GM19025 (cell line): Measurements from ENCODE around the gene MTHFD1L.
"Not testable (repeated sequence)": the region's sequence is repeated elsewhere in the genome, so short reads cannot be mapped to it uniquely, and the experiment has no call there.

Experiments
- ATAC-seq: cut with Tn5 transposase; IDR thresholded peaks from one replicate; pipeline ENCODE4 v1.9.1; 2021; ENCODE audit warnings: mild to moderate bottlenecking, low read depth, moderate library complexity; ENCODE audit not compliant: unreplicated experiment

The MTHFD1L gene

DNA sequence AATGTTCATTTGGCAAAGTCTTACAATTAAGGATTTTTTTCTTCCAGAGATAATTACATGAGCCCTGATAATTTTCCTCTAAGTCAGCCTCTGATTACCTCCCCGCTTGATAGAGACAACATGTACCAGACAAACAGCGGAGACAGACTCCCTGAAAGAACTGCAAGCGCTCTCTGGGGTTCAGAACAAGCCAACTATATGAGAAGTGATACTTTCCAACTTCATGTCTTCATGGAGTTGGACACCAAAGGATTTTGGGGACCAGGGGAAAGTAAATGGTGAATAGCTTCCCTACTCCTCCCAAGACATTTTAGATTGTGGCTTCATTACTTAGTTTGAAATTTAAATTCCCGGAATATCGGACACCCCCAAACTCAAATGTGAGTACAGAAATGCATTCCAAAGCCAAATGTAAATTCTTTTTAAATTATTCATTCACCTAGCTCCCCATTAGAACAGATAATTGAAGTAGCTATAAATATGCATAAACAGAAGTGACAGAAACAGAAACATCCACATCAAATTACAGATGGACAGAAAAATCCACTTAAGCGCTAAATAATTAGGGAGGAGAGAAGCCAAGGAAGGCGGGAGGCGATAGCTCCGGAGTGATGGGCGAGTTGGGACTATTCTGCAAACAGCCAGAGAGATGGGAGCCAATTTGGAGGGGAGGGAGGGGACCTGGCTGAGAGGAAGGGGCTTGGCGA lies 244.5 kb downstream of the MTHFD1L start:
- no peak for ATAC-seq

DNA sequence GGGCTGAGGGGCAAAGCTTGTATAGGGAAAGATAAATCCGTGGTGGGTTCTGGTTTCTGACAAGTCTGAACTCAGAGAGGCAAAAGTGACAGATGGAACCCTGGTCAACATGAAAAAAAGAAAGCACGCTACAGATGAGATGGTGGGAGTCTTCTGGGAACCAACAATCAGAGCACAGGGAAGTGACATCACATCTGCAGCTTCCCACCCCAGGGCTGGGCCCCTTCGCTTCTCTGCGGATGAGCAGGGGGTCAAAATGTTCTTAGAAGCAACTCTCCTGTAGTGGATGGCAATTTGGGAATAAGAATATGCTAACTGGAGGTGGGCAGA lies 245.0 kb downstream of the MTHFD1L start:
- no peak for ATAC-seq

DNA sequence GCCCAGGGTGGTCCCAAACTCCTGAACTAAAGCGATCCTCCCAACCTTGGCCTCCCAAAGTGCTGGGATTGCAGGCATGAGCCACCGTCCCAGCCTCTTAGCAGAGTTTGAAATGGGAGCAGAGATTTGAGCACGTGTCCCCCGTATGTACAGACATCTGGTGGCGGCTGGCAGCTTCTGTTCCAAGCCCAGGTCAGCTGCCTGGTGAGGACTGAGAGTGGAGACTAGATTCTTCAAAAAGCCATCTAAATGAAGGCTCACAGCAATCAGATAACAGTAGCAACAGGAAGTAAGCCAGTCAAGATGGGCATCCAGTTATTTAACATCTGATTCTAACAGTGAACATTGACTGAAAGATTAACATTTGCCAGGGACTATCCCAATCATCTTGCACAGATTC lies 246.2 kb downstream of the MTHFD1L start:
- ATAC-seq, result no peak

DNA sequence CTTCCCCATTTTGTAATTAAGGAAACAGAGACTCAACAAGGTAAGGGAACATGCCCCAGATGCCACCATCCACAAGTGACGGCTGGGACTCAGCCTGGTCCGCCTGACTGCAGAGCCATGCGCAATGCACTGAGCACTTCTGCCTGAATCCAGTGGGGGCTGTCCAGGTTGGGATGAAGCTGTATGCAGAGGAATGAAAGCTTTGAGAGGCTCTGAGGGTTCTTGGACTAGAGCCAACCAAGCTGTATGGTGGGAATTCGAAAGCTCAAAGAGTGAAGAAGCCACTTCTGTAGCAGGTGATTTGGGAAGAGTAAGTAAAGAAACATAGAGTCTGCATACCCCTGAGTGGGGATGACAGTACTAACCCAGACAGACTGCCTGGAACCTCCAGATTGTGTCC lies 246.6 kb downstream of the MTHFD1L start:
- no peak for ATAC-seq

DNA sequence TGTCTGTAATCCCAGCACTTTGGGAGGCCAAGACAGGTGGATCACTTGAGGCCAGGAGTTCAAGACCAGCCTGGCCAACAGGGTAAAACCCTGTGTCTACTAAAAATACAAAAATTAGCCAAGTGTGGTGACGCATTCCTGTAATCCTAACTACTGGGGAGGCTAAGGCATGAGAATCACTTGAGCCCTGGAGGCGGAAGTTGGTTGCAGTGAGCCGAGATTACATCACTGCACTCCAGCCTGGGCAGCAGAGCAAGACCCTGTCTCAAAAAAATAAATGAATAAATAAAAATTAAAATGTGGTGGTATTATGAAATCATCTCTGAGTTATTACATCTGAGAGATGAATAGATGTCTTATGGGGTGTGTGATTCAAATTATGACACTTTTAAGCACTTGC lies 247.4 kb downstream of the MTHFD1L start:
- not testable (repeated sequence) for ATAC-seq

DNA sequence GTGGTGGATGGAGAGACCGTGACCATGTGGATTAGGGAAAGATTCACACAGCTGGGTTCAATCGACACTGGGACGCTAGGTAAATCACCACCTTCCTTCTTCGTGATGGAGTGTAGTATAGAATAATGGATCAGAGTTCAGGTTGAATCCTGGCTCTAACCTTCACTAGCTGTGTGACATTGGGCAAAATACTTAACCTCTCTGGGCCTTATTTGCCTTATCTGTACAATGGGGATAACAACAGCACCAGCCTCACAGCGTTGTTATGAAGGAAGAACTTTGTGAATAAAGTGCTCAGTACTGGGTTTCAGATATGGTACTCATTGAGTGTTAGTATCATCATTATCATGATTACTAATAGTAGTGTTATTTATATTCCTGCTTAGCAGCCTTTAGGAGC lies 248.1 kb downstream of the MTHFD1L start:
- no peak for ATAC-seq

DNA sequence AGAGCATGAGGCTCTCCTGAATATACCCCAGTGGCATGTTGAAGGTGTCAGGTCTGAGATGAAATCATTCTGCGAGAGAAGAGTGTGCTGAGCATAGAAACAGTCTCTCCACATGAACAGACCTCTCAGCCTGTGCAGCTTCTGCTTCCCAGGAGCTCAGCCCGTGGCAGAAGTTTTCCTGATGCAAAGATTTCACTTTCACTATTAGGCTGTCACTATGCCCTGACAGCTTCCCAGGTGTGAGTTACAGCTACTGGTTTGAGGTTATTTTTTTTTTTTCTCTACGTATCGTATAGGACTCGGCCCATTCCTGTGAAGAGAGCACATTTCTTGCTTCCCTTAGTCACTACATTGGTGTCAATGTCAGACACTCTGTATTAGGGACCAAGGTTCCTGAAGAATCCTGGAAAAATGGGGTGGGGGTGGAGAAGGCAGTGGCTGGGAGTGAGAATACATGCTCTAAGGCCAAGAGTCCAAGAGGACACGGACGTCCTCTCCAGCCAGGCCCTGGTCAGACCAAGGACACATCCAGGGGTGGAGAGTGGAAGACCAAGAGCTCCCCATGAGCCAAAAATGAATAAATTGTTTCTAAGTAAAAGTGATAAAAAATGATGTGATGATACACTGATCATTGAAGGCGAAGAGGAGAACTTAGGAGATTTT lies 253.1 kb downstream of the MTHFD1L start:
- no peak for ATAC-seq

DNA sequence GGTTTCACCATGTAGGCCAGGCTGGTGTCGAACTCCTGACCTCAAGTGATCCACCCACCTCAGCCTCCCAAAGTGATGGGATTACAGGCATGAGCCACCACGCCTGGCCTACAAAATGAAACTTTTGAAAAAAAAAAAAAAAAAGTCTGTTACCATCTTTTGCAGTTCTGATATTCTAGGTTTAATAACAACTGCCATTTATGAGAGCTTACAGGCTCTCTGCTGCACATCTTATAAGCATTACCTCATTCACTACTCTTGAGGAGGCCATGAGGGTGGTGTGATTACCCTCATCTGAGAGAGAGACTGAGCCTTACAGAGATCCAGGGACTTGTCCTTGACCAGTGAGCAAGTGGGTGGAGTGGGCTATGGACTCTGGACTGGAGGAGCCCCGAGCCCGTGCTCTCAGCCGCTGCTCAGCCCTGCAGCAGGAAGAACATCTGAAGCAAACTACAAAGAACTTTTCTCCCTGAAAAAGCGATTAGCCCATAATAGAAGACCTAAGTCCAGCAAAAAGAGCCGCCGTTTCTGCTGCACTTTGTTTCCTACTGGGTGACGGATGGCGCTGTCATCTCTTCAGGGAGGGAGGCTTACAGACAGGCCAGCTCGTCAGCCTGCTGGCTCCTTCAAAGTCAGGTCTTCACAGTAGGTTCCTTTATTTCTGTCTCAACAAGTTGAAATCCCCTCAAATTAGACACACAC lies 254.5 kb downstream of the MTHFD1L start:
- ATAC-seq, result no peak

DNA sequence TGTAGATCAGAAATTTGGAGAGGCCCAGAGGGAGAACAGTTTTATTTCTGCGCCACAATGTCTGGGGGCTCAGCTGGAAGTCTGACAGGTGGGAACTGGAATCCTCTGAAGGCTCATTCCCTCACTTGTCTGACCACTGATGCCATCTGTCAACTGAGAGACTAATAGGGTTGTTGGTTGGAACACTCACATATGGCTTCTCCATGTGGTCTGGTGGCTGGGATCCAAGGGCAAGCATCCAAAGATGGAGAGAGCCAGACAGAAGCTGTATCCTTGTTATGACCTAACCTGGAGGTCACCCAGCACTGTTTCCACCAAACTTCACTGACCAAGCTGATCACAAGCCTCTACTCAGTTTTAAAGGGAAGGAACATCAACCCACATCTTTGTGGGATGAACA lies 256.4 kb downstream of the MTHFD1L start:
- ATAC-seq, result no peak

DNA sequence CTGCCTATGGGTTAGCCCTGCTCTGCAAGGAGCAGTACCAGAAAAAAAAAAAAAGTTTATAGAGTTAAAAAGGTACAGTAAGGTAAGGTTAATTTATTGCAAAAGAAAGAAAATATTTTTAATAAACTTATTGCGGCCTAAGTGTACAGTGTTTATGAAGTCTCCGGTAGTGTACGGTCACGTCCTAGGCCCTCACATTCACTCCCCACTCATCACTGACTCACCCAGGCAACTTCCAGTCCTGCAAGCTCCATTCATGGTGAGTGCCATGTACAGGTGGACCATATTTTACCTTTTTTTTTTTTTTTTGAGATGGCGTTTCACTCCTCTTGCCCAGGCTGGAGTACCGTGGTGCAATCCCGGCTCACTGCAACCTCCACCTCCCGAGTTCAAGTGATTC lies 258.1 kb downstream of the MTHFD1L start:
- not testable (repeated sequence) for ATAC-seq

DNA sequence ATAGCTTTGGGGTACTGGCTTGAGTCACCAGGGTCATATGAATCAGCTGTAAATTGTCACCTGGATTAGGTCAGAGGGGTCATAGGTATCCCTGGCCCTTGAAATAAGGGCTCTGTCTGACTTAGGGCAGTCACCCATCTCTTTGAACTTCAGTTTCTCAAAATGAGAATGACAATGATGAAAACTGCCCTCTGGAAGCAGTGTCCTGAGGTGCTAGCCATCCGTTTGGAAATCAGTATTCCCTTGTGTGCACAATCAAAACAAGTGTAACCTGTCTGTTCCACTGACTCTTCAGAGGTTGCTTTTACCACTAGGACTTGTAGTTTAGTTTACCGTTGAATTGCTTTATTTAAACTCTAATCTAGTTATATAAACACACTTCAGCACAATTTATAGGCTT lies 259.7 kb downstream of the MTHFD1L start:
- ATAC-seq, result not testable (repeated sequence)

DNA sequence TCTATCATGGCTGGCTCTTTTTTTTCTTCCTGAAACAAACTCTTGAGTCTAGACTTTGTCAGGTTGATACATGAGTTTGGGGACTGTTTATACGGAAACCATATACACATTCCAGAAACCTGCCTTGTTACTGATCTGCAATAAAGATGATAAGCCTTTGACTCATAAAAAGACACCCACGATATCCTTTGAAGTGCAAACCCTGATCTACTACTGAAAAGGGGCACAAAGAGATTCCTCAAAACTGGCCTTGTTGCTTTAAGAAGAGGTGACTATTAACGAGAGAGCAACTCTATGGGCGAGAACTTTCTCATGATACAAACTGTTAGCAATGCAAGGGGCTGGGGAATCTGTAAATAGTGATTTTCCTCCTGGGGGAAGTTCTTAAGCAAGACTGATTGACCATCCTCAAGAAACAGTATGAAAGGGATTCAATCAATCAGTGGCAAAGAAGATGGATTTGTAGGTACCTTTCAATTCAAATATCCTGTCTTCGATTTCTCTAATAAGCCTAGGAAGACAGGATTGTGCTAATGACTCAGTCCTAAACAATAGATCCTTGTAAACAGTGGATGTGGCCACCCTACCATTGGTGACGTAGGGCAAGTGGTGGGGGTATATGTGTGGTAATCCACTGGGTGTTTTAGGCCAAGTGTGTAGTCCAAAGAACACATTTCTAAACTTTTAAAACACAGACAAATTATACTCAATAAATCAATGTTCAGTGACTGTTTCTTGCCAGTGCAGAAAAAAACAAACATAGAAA lies 260.3 kb downstream of the MTHFD1L start:
- not testable (repeated sequence) for ATAC-seq

DNA sequence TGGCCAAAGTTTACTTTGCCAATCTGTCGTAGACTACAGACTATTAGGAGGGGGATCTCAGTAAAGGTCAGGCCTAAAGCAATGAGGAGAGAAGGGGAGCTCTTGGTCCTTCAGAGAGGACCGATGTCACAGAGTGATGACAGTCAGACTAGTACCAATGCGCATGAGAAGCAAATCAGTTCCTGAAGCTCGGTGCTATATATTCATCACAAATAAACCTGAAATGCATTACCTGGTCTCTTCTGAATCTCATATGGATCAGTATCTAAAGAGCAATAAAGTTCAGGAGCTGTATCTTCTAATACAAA lies 260.9 kb downstream of the MTHFD1L start:
- not testable (repeated sequence) for ATAC-seq

DNA sequence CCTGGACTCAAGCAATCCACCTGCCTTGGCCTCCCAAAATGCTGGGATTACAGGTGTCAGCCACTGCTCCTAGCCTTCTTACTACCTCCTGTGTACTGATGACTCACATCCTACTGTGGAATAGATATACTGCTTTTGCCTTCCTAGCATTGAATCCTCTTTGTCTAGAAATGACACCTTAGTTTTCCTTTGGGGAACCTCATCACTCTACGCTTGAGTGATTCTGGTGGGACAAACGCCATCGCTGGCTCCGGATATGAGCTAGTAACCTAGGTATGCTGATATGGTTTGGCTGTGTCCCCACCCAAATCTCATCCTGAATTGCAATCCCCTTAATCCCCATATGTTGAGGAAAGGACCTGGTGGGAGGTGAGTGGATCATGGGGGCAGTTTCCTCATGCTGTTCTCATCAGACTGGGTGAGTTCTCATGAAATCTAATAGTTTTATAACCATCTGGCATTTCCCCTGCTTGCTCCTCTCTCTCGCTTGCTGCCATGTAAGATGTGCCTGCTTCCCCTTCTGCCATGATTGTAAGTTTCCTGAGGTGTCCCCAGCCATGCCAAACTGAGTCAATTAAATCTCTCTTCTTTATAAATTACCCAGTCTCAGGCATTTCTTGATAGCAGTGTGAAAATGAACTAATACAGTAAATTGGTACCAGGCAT lies 261.8 kb downstream of the MTHFD1L start:
- ATAC-seq, result not testable (repeated sequence)

DNA sequence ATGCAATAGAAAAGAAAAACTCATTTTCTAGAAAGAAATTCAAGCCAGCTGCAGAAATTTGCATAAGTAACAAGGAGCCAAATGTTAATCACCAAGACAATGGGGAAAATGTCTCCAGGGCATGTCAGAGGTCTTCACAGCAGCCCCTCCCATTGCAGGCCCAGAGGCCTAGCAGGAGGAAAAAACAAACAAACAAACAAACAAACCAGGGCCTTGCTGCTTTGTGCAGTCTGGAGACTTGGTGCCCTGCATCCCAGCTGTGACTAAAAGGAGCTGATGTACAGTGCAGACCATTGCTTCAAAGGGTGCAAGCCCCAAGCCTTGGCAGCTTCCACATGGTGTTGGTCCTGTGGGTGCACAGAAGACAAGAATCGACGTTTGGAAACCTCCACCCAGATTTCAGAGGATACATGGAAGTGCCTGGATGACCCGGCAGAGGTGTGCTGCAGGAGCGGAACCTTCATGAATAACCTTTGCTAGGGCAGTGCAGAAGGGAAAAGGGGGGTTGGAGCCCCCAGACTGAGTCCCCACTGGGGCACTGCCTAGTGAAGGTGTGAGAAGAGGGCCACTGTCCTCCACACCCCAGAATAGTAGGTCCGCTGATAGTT lies 263.4 kb downstream of the MTHFD1L start:
- no peak for ATAC-seq

DNA sequence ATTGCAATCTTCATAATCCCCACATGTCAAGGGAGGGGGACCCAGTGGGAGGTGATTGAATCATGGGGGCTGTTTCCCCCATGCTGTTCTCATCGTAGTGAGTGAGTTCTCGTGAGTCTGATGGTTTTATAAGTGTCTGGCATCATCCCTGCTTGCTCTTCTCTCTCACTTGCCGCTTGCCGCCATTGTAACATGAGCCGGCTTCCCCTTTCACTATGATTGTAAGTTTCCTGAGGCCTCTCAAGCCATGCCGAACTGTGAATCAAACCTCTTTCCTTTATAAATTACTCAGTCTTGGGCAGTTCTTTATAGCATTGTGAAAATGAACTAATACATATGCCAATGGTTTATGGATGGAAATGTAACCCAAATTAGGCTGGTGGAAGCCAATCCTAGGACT lies 264.8 kb downstream of the MTHFD1L start:
- ATAC-seq, result no peak

DNA sequence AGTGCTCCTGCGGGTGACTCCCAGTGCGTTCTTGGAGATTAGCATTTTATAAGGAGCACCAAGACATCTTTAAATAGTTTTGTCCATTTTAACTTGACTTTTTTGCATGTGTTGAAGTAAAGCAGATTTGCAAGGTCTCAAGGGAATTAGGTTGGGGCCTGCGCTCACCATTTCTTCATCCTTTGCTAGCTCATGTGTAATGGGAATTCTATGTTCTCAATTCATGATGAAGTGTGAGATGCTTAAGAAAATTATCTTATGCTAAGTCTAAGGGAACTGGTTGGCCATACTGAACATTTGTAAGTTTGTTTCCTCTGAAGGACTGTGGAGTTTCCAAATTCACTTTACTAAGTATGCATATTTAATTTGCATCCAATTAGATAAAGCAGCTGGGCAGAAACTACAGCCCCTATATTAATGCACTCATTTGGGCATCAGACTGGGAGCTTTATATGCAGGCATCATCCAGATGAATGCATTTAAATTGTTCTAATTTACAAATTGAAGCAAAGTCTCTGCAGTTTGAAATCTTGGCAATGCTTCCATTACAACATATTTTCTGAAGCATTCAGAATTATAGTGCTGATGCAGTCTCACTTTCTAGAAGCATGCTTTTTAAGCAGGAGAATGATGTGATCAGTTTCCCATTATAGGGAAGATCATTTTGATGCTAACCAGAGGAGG lies 266.0 kb downstream of the MTHFD1L start:
- ATAC-seq, result no peak

DNA sequence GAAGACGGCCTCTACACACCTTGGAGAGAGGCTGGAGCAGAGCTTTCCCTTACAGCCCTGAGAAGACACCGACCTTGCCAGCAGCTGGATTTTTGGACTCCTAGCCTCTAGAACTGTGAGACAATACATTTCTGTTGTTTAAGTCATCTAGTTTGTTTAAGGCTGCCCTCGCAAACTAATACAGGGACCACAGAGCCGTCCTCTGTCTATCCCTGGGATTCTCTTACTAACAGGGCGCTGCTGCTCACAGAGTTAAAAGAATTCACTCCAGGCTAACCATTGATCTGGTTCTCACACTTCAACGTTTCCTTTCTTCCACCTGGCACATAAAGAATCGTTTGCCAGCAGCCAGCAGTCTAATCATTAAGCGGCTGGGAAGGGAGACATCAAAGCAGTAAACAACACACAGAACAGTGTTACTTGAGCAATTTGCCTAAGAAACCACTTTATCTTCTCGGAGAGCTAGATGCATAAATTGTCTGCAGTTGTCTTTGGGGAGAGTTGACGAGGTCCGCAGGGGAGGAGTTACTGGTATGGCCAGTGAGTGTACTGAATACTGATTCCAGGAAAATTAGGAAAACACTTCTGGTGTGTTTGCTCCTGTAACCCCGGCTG lies 270.7 kb downstream of the MTHFD1L start:
- ATAC-seq, result no peak

DNA sequence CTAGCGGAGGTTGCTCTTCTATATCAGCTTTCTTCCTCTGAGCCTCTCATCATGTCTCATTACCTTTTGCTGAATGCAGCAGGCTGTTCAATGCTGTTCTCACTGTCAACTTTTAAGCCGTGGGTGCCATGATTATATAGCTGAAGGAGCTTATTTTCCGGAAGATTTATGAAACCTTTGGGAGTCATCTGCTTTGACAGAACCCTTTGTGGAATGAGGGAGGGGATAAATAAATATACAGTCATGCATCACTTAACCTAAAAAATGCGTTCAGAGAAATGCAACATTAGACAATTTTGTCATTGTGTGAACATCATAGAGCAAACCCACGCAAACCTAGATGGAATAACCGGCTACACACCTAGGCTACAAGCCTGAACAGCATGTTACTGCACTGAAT lies 272.0 kb downstream of the MTHFD1L start:
- ATAC-seq, result no peak
